ENCODE measurements around the gene PITHD1.

DNA sequence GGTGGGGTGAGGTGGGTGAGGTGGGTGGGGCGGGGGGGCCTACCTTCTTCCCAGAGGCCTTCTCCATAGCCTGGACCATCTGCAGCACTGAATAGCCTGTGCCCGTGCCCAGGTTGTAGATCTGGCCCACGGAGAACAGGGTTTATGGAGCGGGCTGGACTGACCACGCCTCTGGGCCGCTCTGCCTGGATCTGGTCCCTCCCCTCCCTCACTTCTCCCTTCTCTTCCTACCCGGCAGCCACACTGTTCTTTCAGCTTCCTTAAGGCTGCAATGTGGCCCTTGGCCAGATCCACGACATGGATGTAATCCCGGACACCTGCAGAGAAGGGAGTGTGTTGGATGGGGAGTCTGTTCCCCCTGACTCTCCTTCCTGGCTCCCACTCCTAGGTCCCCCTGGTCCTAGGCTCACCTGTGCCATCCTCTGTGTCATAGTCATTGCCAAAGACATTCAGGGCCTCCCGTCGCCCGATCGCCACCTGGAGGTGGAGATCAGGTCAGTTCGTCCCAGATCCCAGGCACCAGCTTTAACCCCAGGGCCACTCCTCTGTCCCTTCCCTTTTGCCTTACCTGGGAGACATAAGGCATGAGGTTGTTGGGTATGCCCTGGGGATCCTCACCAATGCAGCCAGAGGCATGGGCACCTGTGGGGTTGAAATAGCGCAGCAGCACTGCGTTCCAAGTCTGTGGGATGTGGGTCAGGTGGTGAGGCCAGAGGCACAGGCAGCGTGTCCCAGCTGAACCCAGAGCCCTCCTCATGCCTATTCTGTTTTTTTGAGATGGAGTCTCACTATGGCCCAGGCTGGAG is 18.5 kb downstream of the PITHD1 start:
- TF ChIP-seq CTCF (IDR thresholded peaks at IDR 0.05), result no peak
- TF ChIP-seq POLR2A (IDR thresholded peaks at IDR 0.05), result no peak
- no peak for TF ChIP-seq POLR2AphosphoS5 (IDR thresholded peaks at IDR 0.05)
- no peak for TF ChIP-seq EP300 (IDR thresholded peaks at IDR 0.05)
